Natural killer cell (primary cell): ENCODE results near the gene KIAA1328. TPM values are rescaled to one million over a fixed set of nuclear protein-coding genes. Genes with fewer than 3 reads are reported as not detected.

Experiments used
- ATAC-seq, 3 donors: fragments of 150-1000 bp in 2 of 3; fragments of 200-7000 bp in 1 of 3; cut with Tn5 transposase; 1 replicate in 1 of 3; 2 replicates in 2 of 3; pipeline ENCODE4 v1.10.0; 2021; ENCODE audit warnings: mild to moderate bottlenecking in 2 of 3, moderate library complexity in 2 of 3
- DNase-seq, 2 donors: peaks; one replicate each; pipeline versions ENCODE4 v3.0.0 to v3.0.0-alpha.2; 2013 to 2021; ENCODE audit warnings: mixed read lengths in 1 of 2
- H3K27ac ChIP-seq: one replicate; pipeline ENCODE4 v1.5.1; 2013; ENCODE audit warnings: mild to moderate bottlenecking, low read length
- H3K27me3 ChIP-seq: one replicate; pipeline ENCODE4 v1.6.1; 2013; ENCODE audit warnings: low read length; ENCODE audit not compliant: control insufficient read depth, insufficient read depth
- H3K36me3 ChIP-seq: one replicate; pipeline ENCODE4 v1.6.1; 2013; ENCODE audit warnings: low read length; ENCODE audit not compliant: control insufficient read depth, insufficient read depth
- H3K4me1 ChIP-seq: one replicate; pipeline ENCODE4 v1.6.1; 2013; ENCODE audit warnings: low read length; ENCODE audit not compliant: control insufficient read depth, insufficient read depth
- H3K4me3 ChIP-seq: one replicate; pipeline ENCODE4 v1.5.1; 2013; ENCODE audit warnings: low read length
- H3K9me3 ChIP-seq: one replicate; pipeline ENCODE4 v1.6.1; 2013; ENCODE audit warnings: low read length; ENCODE audit not compliant: control insufficient read depth, insufficient read depth
- H3K27ac Mint-ChIP-seq, 2 donors: one replicate each; pipeline ENCODE4 v1.8.0; 2022; ENCODE audit warnings: mild to moderate bottlenecking in 2 of 2, mixed read lengths in 2 of 2, moderate library complexity in 1 of 2
- H3K27me3 Mint-ChIP-seq, 2 donors: one replicate each; pipeline ENCODE4 v1.8.0; 2022; ENCODE audit warnings: low read depth in 2 of 2, mixed read lengths in 2 of 2
- H3K36me3 Mint-ChIP-seq: one replicate; pipeline ENCODE4 v1.8.0; 2022; ENCODE audit warnings: mixed read lengths
- H3K4me1 Mint-ChIP-seq, 2 donors: one replicate each; pipeline ENCODE4 v1.8.0; 2022; ENCODE audit warnings: mixed read lengths in 2 of 2
- H3K4me3 Mint-ChIP-seq: one replicate; pipeline ENCODE4 v1.8.0; 2022; ENCODE audit warnings: mild to moderate bottlenecking, moderate library complexity, mixed read lengths
- H3K9me3 Mint-ChIP-seq, 2 donors: one replicate each; pipeline ENCODE4 v1.8.0; 2022; ENCODE audit warnings: mixed read lengths in 2 of 2
- CTCF ChIP-seq: fragments of 200-600 bp; IDR thresholded peaks from one replicate; pipeline ENCODE4 v1.8.0; 2022; ENCODE audit warnings: antibody characterized with exemption
- WGBS: methylation state at CpG from one replicate; pipeline ENCODE4 v1.1.7; 2013; ENCODE audit warnings: missing lambda C conversion rate; ENCODE audit not compliant: insufficient coverage; 5-methylcytosine and 5-hydroxymethylcytosine counted together
- intact Hi-C: fragments of 100-400 bp; cut with micrococcal nuclease; formaldehyde crosslinking; loops from one replicate; pipeline ENCODE4 v1.14.2; 2022
- total RNA-seq, 4 donors: library from RNA; stranded (reverse); fragments of 120-200 nt in 1 of 4; gene quantifications; one replicate each; pipeline versions ENCODE4 v1.2.3 to v1.2.4, GENCODE V29; 2013 to 2022

Gene KIAA1328
- total RNA-seq, 3 donors from 2014 or later (not counting 1 experiment from before 2014, with no cell fraction given) = 12.3 to 14.3 (median 13.2) TPM

DNA sequence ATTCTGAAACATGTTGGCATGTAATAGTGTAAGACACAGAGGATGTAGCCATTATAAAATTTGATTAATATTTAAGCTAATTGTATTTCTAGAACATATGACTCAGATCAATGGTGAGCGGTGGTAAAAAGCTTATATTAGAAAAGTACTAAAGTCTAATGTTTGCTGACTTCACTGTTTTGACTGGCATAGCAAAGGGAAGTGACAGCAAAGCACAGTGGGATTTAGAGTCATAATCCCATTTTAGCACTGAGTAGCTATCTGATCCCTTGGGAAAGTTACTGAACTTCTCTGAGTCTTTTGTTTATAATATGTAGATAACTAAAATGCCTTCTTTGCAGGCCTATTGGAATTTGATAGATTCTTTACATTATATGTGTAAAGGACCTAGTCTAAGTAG lies 60.4 kb downstream of the KIAA1328 start:
- no peaks in the 10 kb centered on the region for H3K36me3 Mint-ChIP-seq
- DNase-seq (no peak), ATAC-seq (no peak)
- H3K4me3 Mint-ChIP-seq = no peak overlapping the region
- Histone ChIP-seq H3K4me3 (no peak overlapping the region), H3K4me1 (no peaks in the 10 kb centered on the region), H3K36me3 (peaks cover 2% of the 10 kb centered on the region), H3K27me3 (no peaks in the 10 kb centered on the region), H3K27ac (no peak overlapping the region), H3K9me3 (no peaks in the 10 kb centered on the region)
- 100% methylated on average over 1 of the region's 1 CpG for WGBS
- H3K4me1 Mint-ChIP-seq = peaks cover 4 to 5% of the 10 kb centered on the region in 2 donors
- H3K9me3 Mint-ChIP-seq = no peaks in the 10 kb centered on the region
- TF ChIP-seq CTCF = no peak
- no peaks in the 10 kb centered on the region for H3K27me3 Mint-ChIP-seq
- intact Hi-C loops = no loop called here
- H3K27ac Mint-ChIP-seq = no peak overlapping the region

DNA sequence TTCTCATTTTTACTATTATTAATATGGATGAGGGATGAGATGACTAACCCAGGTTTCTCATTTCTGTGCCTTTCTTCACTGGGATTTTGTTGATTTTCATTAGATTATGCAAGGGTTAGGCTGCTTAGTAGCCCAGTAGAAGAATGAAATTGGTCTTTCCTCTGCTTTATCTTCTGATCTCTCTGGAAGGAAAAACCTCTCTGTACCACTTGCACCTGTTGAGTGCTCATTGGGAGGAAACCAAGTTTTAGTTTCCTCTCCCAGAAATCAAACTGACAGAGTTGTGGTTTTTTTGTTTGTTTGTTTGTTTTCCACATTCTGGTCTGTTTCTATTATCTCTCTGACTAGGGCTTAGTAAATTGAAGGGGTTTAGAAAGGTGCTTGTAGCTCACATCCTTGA lies 60.8 kb downstream of the KIAA1328 start:
- H3K4me3 Mint-ChIP-seq = no peak overlapping the region
- intact Hi-C loops = no loop called here
- Histone ChIP-seq H3K9me3 (no peaks in the 10 kb centered on the region), H3K27me3 (no peaks in the 10 kb centered on the region), H3K4me1 (no peaks in the 10 kb centered on the region), H3K4me3 (no peak overlapping the region), H3K36me3 (peaks cover 2% of the 10 kb centered on the region), H3K27ac (no peak overlapping the region)
- DNase-seq = no peak
- H3K4me1 Mint-ChIP-seq = peaks cover 4 to 5% of the 10 kb centered on the region in 2 donors
- H3K36me3 Mint-ChIP-seq = no peaks in the 10 kb centered on the region
- H3K27me3 Mint-ChIP-seq = no peaks in the 10 kb centered on the region
- no peaks in the 10 kb centered on the region for H3K9me3 Mint-ChIP-seq
- no peak for TF ChIP-seq CTCF
- H3K27ac Mint-ChIP-seq = no peak overlapping the region
- ATAC-seq = no peak

GRCh38 chr18:36890598-36890997 lies 61.7 kb downstream of the KIAA1328 start:
- intact Hi-C loops = no loop called here
- Histone ChIP-seq H3K4me3 (no peak overlapping the region), H3K9me3 (no peaks in the 10 kb centered on the region), H3K27me3 (no peaks in the 10 kb centered on the region), H3K27ac (no peak overlapping the region), H3K4me1 (no peaks in the 10 kb centered on the region), H3K36me3 (peaks cover 2% of the 10 kb centered on the region)
- TF ChIP-seq CTCF = no peak
- no peak for DNase-seq
- Mint-ChIP-seq H3K4me1 (peaks cover 4 to 5% of the 10 kb centered on the region in 2 donors), H3K4me3 (no peak overlapping the region), H3K36me3 (no peaks in the 10 kb centered on the region), H3K9me3 (no peaks in the 10 kb centered on the region), H3K27ac (no peak overlapping the region), H3K27me3 (no peaks in the 10 kb centered on the region)
- ATAC-seq = no peak
- WGBS = 91% methylated on average over 1 of the region's 3 CpGs

- Histone ChIP-seq H3K27ac (no peak overlapping the region), H3K4me3 (no peak overlapping the region), H3K9me3 (no peaks in the 10 kb centered on the region), H3K36me3 (no peaks in the 10 kb centered on the region), H3K27me3 (no peaks in the 10 kb centered on the region), H3K4me1 (no peaks in the 10 kb centered on the region)
- Mint-ChIP-seq H3K4me3 (no peak overlapping the region), H3K9me3 (no peaks in the 10 kb centered on the region), H3K27me3 (no peaks in the 10 kb centered on the region), H3K27ac (no peak overlapping the region), H3K36me3 (no peaks in the 10 kb centered on the region), H3K4me1 (peaks cover 4 to 5% of the 10 kb centered on the region in 2 donors)
- no peak for TF ChIP-seq CTCF
- WGBS = 97% methylated on average over 3 of the region's 5 CpGs
- DNase-seq = no peak
- ATAC-seq = no peak
- intact Hi-C loops = no loop called here
These were observed 64.3 kb downstream of the KIAA1328 start for GRCh38 chr18:36893227-36893626.
